Measurements from ENCODE around the gene AUH. TPM values are rescaled to one million over a fixed set of nuclear protein-coding genes. Genes with fewer than 3 reads are reported as not detected.

Gene AUH
- total RNA-seq, 1 donor from 2014 or later = 8.8 TPM

GRCh38 chr9:91364702-91365101 lies 3.0 kb upstream of the AUH start:
- Mint-ChIP-seq H3K36me3 (ENCODE audit: low read depth) (no peaks in the 10 kb centered on the region), H3K27me3 (ENCODE audit: low read depth) (no peaks in the 10 kb centered on the region), H3K4me1 (ENCODE audit: low read depth) (peaks cover 17% of the 10 kb centered on the region), H3K9me3 (ENCODE audit: low read depth) (peaks cover 3% of the 10 kb centered on the region), H3K27ac (ENCODE audit: unreplicated experiment) (no peak overlapping the region), H3K4me3 (ENCODE audit: unreplicated experiment) (no peak overlapping the region)
- TF ChIP-seq, protein P1, sequence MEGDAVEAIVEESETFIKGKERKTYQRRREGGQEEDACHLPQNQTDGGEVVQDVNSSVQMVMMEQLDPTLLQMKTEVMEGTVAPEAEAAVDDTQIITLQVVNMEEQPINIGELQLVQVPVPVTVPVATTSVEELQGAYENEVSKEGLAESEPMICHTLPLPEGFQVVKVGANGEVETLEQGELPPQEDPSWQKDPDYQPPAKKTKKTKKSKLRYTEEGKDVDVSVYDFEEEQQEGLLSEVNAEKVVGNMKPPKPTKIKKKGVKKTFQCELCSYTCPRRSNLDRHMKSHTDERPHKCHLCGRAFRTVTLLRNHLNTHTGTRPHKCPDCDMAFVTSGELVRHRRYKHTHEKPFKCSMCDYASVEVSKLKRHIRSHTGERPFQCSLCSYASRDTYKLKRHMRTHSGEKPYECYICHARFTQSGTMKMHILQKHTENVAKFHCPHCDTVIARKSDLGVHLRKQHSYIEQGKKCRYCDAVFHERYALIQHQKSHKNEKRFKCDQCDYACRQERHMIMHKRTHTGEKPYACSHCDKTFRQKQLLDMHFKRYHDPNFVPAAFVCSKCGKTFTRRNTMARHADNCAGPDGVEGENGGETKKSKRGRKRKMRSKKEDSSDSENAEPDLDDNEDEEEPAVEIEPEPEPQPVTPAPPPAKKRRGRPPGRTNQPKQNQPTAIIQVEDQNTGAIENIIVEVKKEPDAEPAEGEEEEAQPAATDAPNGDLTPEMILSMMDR (IDR thresholded peaks at IDR 0.05) = no peak
- no peak for DNase-seq (ENCODE audit: low spot score)

DNA sequence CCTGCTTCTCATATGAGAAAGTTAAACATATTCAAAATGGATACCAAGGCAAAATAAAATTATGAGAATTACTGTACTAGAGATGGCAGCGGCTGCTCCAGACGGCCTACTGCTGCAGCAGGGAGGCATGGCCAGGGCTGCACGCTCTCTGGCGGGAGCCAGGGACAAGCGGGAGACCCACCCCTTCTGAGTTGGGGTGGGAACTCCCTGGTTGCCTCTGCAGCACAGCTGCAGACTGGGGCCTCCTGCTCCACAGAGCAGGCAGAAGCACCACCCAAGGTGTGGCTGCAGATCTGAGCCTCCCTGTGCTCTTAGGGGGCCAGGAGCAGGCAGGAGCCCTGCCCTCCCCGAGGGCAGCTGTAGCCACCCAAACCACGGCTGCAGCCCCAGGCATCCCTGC lies 2.3 kb upstream of the AUH start:
- H3K9me3 Mint-ChIP-seq (ENCODE audit: low read depth) = peaks cover 3% of the 10 kb centered on the region
- TF ChIP-seq, protein P1 (IDR thresholded peaks at IDR 0.05) = no peak
- DNase-seq (ENCODE audit: low spot score) = no peak
- no peaks in the 10 kb centered on the region for H3K27me3 Mint-ChIP-seq (ENCODE audit: low read depth)
- no peaks in the 10 kb centered on the region for H3K36me3 Mint-ChIP-seq (ENCODE audit: low read depth)
- H3K4me3 Mint-ChIP-seq (ENCODE audit: unreplicated experiment) = no peak overlapping the region
- no peak overlapping the region for H3K27ac Mint-ChIP-seq (ENCODE audit: unreplicated experiment)
- H3K4me1 Mint-ChIP-seq (ENCODE audit: low read depth) = peaks cover 17% of the 10 kb centered on the region

GRCh38 chr9:91362051-91362611 lies 413 bp upstream of the AUH start:
- Mint-ChIP-seq H3K4me3 (ENCODE audit: unreplicated experiment) (peak overlapping the region; percentile 80), H3K27me3 (ENCODE audit: low read depth) (no peaks in the 10 kb centered on the region), H3K4me1 (ENCODE audit: low read depth) (peaks cover 17% of the 10 kb centered on the region), H3K36me3 (ENCODE audit: low read depth) (no peaks in the 10 kb centered on the region), H3K9me3 (ENCODE audit: low read depth) (no peaks in the 10 kb centered on the region), H3K27ac (ENCODE audit: unreplicated experiment) (peak overlapping the region; percentile 59)
- DNase-seq (ENCODE audit: low spot score) = no peak
- TF ChIP-seq, protein P1 (IDR thresholded peaks at IDR 0.05) = no peak

DNA sequence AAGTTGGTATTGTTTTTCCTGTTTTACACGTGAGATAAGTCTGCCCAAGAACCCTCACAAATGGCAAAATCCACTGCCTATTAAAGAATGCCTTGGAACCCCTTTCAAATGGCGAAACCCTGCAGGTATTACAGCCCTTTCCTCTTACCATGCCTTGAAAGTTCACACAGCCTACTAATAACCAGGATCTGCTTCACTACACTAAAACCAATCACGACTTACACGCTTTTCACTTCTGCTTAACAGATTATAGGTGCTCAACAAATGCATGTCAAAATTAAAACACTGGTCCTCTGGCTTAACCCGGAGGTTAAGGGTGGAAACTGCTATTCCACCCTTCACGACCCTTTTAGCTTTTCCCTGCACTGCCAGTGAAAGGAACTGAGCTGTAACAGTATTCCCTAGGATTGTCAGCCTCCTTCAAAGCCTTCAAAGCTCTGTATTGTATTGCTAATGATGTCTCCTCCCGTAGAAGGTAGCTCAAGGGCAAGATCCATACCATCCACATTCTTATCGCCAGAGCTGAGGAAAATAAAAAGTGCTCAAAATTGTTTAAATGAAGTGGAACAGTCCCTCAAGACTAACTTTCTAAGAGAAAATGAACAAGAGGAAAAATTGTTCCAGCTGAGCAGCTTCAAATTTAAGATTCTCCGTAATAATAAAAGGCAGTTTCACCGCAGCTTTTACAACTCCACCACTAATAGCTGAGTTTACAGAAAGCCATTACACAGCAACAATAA lies 997 bp downstream of the AUH start:
- Mint-ChIP-seq H3K9me3 (ENCODE audit: low read depth) (no peaks in the 10 kb centered on the region), H3K4me3 (ENCODE audit: unreplicated experiment) (peak overlapping the region; percentile 94), H3K36me3 (ENCODE audit: low read depth) (peaks cover under 1% of the 10 kb centered on the region), H3K4me1 (ENCODE audit: low read depth) (peaks cover 17% of the 10 kb centered on the region), H3K27me3 (ENCODE audit: low read depth) (no peaks in the 10 kb centered on the region), H3K27ac (ENCODE audit: unreplicated experiment) (peak overlapping the region; percentile 90)
- TF ChIP-seq, protein P1 (IDR thresholded peaks at IDR 0.05) = no peak
- DNase-seq (ENCODE audit: low spot score) = no peak

- Mint-ChIP-seq H3K36me3 (ENCODE audit: low read depth) (peaks cover 1% of the 10 kb centered on the region), H3K4me1 (ENCODE audit: low read depth) (peaks cover 17% of the 10 kb centered on the region), H3K9me3 (ENCODE audit: low read depth) (no peaks in the 10 kb centered on the region), H3K27me3 (ENCODE audit: low read depth) (no peaks in the 10 kb centered on the region), H3K4me3 (ENCODE audit: unreplicated experiment) (peak overlapping the region; percentile 94), H3K27ac (ENCODE audit: unreplicated experiment) (no peak overlapping the region)
- DNase-seq (ENCODE audit: low spot score) = no peak
- TF ChIP-seq, protein P1 (IDR thresholded peaks at IDR 0.05) = no peak
Measured at GRCh38 chr9:91359734-91360470, 1.8 kb downstream of the AUH start.
